Measurements from ENCODE around the gene RBM19. TPM values are rescaled to one million over a fixed set of nuclear protein-coding genes. Genes with fewer than 3 reads are reported as not detected.

Gene RBM19
- polyA plus RNA-seq, 1 experiment, result 15.5 TPM

DNA sequence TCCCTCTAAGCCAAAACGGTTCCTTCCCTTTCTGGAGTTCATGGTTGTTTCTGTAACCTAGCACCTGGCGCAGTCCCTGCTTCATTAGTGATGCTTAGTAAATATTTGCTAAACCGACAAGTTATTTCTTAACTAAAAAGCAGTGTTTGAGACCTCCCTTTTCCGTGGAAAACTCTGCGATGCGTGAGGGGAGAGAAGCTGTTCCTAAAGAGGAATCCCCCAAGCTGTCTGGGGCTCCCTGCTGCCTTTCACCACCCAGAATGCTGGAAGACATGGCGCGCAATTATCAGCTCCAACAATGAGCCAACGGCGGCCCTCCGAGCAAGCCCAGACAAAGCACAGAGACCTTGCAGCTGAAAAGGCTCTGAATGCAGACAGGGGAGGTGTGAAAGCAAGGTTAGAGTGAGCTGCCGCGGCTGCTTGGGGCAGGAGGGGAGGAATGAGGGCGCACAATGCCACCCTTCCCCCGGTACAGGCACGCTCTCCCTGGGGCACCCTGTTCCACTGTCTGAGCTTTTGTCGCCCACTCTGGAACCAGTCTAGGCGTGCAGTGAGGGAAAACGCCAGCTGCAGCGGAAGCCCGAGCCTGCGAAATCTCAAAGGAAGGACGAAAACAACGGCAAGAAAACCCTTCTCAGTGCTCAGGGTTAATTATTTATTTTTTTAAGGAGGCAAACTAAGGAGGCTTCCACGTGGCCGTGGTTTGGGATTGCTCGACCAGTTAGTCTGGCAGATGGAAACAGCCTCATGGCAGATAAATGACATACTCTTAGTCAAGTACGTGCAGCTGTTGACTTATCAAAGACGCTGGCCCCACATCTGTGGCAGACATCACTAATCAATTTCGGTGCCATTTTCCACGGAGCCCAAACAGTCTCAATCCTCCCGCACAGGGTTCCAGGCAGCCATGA, 66.3 kb downstream of the RBM19 start:
- POLR2A ChIA-PET, result no interaction called here
- H3K36me3 ChIP-seq (ENCODE audit: control insufficient read depth, insufficient read depth, low read length), result peaks cover 2% of the 10 kb centered on the region; the same call in 1 of the 2 replicates

DNA sequence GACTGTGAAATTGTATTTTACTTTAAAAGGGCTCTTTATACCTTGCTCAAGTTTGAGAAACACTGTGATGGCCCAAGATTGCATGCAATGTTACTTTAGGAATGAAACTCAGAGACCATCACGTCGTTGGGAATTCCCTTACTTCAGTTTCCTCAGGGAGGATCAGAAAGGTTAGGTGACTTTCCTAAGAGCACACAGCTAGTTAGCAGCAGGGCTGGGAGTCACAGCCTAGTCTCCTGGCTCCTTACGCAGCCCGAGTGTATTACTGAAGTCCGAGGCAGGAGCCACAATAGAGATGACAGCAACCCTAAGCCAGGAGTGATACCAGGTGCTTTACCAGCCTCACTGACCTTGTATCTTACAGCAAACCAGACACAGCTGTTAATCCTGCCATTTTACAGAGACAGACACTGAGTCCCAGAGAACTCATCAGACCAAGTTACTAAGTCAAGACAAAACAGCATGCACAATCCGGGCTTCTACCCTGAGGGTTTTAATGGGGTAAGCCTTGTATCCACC, 67.0 kb downstream of the RBM19 start:
- POLR2A ChIA-PET, result no interaction called here
- TF ChIP-seq, protein P1, sequence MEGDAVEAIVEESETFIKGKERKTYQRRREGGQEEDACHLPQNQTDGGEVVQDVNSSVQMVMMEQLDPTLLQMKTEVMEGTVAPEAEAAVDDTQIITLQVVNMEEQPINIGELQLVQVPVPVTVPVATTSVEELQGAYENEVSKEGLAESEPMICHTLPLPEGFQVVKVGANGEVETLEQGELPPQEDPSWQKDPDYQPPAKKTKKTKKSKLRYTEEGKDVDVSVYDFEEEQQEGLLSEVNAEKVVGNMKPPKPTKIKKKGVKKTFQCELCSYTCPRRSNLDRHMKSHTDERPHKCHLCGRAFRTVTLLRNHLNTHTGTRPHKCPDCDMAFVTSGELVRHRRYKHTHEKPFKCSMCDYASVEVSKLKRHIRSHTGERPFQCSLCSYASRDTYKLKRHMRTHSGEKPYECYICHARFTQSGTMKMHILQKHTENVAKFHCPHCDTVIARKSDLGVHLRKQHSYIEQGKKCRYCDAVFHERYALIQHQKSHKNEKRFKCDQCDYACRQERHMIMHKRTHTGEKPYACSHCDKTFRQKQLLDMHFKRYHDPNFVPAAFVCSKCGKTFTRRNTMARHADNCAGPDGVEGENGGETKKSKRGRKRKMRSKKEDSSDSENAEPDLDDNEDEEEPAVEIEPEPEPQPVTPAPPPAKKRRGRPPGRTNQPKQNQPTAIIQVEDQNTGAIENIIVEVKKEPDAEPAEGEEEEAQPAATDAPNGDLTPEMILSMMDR (IDR thresholded peaks at IDR 0.05; ENCODE audit: insufficient read depth, low read depth, low read length), result no peak
- CTCF ChIA-PET, result interaction anchor here (0.9 to 1.9 kb wide), 2 partner anchors 10 to 14 kb away, joined by 3 to 9 read pairs; no protein-coding TSS in a partner anchor
- DNase-seq (ENCODE audit: low read depth), result no peak
- Histone ChIP-seq H3K27me3 (ENCODE audit: control insufficient read depth, insufficient read depth, low read length) (no peaks in the 10 kb centered on the region), H3K36me3 (ENCODE audit: control insufficient read depth, insufficient read depth, low read length) (peaks cover 4% of the 10 kb centered on the region), H3K4me3 (ENCODE audit: low read depth, low read length) (no peak overlapping the region)

More for the DNA sequence above, 66.3 kb downstream of the RBM19 start:
- H3K27me3 ChIP-seq (ENCODE audit: control insufficient read depth, insufficient read depth, low read length), result no peaks in the 10 kb centered on the region
- no peak for DNase-seq (ENCODE audit: low read depth)
- no peak overlapping the region for H3K4me3 ChIP-seq (ENCODE audit: low read depth, low read length)
- TF ChIP-seq, protein P1 (IDR thresholded peaks at IDR 0.05; ENCODE audit: insufficient read depth, low read depth, low read length), result no peak
- CTCF ChIA-PET, result interaction anchor here (0.9 to 1.9 kb wide), 2 partner anchors 9 to 13 kb away, joined by 3 to 9 read pairs; no protein-coding TSS in a partner anchor

DNA sequence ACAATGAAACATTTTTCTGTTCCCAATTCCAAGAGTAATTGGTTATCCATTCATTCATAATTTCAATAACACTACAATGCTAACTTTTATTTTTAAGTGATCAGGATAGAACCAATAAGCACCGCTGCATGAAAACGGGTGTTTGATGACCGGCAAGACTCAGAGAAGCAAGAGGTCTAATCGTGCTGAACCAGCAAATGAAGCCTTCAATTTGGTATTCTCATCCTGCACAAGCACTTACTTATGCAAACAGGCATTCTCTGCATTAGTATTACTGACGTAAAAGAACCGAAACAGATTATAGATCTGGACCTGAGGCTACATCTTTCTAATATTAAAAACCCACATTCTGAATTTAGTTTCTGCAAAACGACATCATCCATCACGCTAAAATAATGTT, 67.7 kb downstream of the RBM19 start:
- Histone ChIP-seq H3K4me3 (ENCODE audit: low read depth, low read length) (no peak overlapping the region), H3K27me3 (ENCODE audit: control insufficient read depth, insufficient read depth, low read length) (no peaks in the 10 kb centered on the region), H3K36me3 (ENCODE audit: control insufficient read depth, insufficient read depth, low read length) (peaks cover 4% of the 10 kb centered on the region)
- POLR2A ChIA-PET, result no interaction called here
- CTCF ChIA-PET, result no interaction called here
- TF ChIP-seq, protein P1 (IDR thresholded peaks at IDR 0.05; ENCODE audit: insufficient read depth, low read depth, low read length), result no peak
- DNase-seq (ENCODE audit: low read depth), result no peak

- DNase-seq (ENCODE audit: low read depth), result no peak
- Histone ChIP-seq H3K4me3 (ENCODE audit: low read depth, low read length) (no peak overlapping the region), H3K27me3 (ENCODE audit: control insufficient read depth, insufficient read depth, low read length) (no peaks in the 10 kb centered on the region), H3K36me3 (ENCODE audit: control insufficient read depth, insufficient read depth, low read length) (peaks cover 4% of the 10 kb centered on the region)
- POLR2A ChIA-PET, result no interaction called here
- CTCF ChIA-PET, result no interaction called here
- TF ChIP-seq, protein P1 (IDR thresholded peaks at IDR 0.05; ENCODE audit: insufficient read depth, low read depth, low read length), result no peak
Observed at GRCh38 chr12:113897406-113897805, 68.7 kb downstream of the RBM19 start.

DNA sequence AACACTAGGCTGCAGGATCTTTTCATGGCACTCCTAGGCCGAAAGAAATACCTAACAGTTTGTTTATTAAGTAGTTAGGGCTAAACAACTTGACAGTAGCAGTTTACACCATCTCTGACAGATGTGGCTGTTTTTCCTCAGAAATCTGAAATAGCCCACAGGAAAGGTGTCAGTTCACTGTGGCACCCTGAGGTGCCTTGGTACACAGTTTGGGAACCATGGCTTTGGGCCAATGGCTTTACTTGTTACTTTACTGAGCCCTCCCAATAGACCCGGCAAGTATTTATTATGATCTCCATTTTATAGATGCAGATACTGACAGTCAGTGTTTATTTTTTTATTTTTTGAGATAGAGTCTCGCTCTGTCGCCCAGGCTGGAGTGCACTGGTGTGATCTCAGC, 69.3 kb downstream of the RBM19 start:
- CTCF ChIA-PET, result no interaction called here
- peaks cover 4% of the 10 kb centered on the region for H3K36me3 ChIP-seq (ENCODE audit: control insufficient read depth, insufficient read depth, low read length)
- H3K4me3 ChIP-seq (ENCODE audit: low read depth, low read length), result no peak overlapping the region
- no peak for DNase-seq (ENCODE audit: low read depth)
- POLR2A ChIA-PET, result no interaction called here
- no peaks in the 10 kb centered on the region for H3K27me3 ChIP-seq (ENCODE audit: control insufficient read depth, insufficient read depth, low read length)
- TF ChIP-seq, protein P1 (IDR thresholded peaks at IDR 0.05; ENCODE audit: insufficient read depth, low read depth, low read length), result no peak
